ENCODE data around the gene ACAP2.

DNA sequence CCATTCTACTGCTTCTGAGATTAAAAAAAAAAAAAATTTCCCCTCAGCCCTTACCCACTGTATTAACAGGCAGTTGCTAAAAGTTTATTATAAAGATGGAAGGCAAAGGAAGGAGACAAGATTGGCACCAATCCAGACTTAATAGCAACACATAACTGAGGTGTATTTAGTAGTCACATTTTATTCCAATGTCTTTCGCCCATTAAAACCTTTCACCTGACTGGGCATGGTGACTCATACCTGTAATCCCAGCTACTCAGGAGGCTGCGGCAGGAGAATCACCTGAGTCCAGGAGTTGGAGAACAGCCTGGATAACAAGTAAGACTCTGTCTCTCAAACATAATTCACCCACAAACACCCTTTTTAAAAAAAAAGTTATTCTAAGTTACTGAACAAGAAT lies 4.4 kb downstream of the ACAP2 start:
- TF ChIP-seq, protein P1, sequence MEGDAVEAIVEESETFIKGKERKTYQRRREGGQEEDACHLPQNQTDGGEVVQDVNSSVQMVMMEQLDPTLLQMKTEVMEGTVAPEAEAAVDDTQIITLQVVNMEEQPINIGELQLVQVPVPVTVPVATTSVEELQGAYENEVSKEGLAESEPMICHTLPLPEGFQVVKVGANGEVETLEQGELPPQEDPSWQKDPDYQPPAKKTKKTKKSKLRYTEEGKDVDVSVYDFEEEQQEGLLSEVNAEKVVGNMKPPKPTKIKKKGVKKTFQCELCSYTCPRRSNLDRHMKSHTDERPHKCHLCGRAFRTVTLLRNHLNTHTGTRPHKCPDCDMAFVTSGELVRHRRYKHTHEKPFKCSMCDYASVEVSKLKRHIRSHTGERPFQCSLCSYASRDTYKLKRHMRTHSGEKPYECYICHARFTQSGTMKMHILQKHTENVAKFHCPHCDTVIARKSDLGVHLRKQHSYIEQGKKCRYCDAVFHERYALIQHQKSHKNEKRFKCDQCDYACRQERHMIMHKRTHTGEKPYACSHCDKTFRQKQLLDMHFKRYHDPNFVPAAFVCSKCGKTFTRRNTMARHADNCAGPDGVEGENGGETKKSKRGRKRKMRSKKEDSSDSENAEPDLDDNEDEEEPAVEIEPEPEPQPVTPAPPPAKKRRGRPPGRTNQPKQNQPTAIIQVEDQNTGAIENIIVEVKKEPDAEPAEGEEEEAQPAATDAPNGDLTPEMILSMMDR (IDR thresholded peaks at IDR 0.05): no peak
- TF ChIP-seq, protein P2, sequence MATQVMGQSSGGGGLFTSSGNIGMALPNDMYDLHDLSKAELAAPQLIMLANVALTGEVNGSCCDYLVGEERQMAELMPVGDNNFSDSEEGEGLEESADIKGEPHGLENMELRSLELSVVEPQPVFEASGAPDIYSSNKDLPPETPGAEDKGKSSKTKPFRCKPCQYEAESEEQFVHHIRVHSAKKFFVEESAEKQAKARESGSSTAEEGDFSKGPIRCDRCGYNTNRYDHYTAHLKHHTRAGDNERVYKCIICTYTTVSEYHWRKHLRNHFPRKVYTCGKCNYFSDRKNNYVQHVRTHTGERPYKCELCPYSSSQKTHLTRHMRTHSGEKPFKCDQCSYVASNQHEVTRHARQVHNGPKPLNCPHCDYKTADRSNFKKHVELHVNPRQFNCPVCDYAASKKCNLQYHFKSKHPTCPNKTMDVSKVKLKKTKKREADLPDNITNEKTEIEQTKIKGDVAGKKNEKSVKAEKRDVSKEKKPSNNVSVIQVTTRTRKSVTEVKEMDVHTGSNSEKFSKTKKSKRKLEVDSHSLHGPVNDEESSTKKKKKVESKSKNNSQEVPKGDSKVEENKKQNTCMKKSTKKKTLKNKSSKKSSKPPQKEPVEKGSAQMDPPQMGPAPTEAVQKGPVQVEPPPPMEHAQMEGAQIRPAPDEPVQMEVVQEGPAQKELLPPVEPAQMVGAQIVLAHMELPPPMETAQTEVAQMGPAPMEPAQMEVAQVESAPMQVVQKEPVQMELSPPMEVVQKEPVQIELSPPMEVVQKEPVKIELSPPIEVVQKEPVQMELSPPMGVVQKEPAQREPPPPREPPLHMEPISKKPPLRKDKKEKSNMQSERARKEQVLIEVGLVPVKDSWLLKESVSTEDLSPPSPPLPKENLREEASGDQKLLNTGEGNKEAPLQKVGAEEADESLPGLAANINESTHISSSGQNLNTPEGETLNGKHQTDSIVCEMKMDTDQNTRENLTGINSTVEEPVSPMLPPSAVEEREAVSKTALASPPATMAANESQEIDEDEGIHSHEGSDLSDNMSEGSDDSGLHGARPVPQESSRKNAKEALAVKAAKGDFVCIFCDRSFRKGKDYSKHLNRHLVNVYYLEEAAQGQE (IDR thresholded peaks at IDR 0.05; ENCODE audit: insufficient read depth in 1 of 2, low read depth in 2 of 2, low read length in 1 of 2): no peak
- TF ChIP-seq POLR2AphosphoS5 (IDR thresholded peaks at IDR 0.05; ENCODE audit: low read depth, low read length) (no peak), SIN3A (IDR thresholded peaks at IDR 0.05; ENCODE audit: borderline replicate concordance, insufficient read depth, low read depth, low read length) (no peak)
